ENCODE data around the gene RELB.
A peak's percentile ranks its signal among the peaks of the same experiment; 100 is the strongest.
"Not testable (repeated sequence)": the region's sequence is repeated elsewhere in the genome, so short reads cannot be mapped to it uniquely, and the experiment has no call there.

The RELB gene

GRCh38 chr19:44999131-44999925 is 1.9 kb upstream of the RELB start:
- not testable (repeated sequence) for DNase-seq, H3K27me3 Mint-ChIP-seq, H3K27ac Mint-ChIP-seq, ATAC-seq, H3K4me3 Mint-ChIP-seq, H3K9me3 Mint-ChIP-seq
- H3K4me1 Mint-ChIP-seq = peaks cover 27% of the 10 kb centered on the region

DNA sequence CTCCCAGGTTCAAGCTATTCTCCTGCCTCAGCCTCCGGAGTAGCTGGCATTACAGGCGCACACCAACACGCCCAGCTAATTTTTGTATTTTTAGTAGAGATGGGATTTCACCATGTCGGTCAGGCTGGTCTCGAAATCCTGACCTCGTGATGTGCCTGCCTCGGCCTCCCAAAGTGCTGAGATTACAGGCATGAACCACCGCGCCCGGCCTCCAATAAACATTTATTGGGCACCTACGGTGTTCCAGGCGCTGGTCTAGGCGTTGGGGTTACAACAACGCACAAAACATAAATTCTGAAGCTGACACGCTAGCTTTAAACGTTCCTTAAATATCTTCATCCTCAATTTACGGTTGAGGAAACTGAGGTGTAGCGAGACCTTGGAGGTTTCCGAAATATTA is 599 bp upstream of the RELB start:
- Mint-ChIP-seq H3K4me3 (peak overlapping the region; percentile 65 to 72), H3K4me1 (peaks cover 27% of the 10 kb centered on the region), H3K27ac (peak overlapping the region in 1 of 2 donors; percentile 92)
- not testable (repeated sequence) for H3K9me3 Mint-ChIP-seq, ATAC-seq, DNase-seq, H3K27me3 Mint-ChIP-seq

DNA sequence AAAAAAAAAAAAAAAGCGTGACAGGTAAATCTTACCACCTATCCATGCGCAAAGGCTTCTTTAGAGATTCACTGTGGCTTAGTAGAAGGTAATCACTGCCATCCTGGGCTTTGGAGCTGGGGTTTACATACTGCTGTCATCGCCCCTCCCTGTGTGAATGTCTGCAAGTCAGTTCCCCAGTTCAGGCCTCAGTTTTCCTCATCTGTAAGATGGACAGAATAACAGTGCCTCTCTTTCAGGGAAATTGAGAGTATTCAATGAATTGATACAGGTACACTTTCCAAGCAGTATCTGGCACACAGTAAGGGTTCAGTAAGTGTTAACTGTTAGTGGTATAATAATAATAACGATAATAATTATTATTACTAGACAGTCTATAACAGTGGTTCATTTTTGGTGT is 2.2 kb downstream of the RELB start:
- H3K4me3 Mint-ChIP-seq = peak overlapping the region in 1 of 2 donors; percentile 26
- H3K9me3 Mint-ChIP-seq = no peaks in the 10 kb centered on the region
- H3K4me1 Mint-ChIP-seq = peaks cover 32% of the 10 kb centered on the region
- H3K27ac Mint-ChIP-seq = no peak overlapping the region
- ATAC-seq (no peak), DNase-seq (no peak)
- H3K27me3 Mint-ChIP-seq = no peaks in the 10 kb centered on the region

DNA sequence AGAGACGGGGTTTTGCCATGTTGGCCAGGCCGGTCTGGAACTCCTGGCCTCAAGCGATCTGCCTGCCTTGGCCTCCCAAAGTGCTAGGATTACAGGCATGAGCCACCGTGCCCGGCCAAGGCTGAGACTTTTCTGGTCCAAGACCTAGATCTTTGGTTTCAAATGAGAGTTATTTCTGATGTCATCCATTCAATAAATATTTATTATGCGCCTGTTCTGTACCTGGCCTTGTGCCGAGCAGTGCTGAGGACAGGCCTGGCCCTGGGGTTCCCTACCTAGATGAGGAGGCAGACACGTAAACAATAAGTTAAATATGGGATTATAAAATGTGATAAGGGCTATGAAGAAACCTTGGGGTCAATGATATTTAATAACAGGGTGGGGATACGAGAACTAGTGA is 4.5 kb downstream of the RELB start:
- no peak overlapping the region for H3K27ac Mint-ChIP-seq

DNA sequence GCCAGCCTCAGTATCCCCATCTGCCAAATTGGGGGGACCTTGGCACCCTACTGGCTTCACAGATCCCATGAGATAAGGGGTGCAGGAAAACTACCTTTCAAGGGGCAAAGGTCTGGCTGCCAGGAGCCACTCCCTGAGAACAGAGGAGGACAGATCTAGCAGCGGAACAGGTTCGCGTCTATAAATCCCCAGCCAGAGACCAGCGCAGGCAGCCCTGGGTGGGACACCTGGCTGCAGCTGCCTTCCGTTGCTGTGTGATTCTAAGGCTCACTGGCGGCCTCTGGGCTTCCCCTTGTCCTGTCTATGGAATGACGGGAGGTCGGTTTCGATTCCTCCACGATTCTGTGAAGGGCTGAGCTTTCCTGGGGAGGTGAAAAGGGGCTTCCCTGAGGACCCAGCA is 7.3 kb downstream of the RELB start:
- H3K9me3 Mint-ChIP-seq = no peaks in the 10 kb centered on the region
- ATAC-seq = no peak
- no peak for DNase-seq
- no peaks in the 10 kb centered on the region for H3K27me3 Mint-ChIP-seq
- H3K27ac Mint-ChIP-seq = no peak overlapping the region
- peaks cover 5% of the 10 kb centered on the region for H3K4me1 Mint-ChIP-seq
- H3K4me3 Mint-ChIP-seq = no peak overlapping the region

More for the DNA sequence above, 4.5 kb downstream of the RELB start:
- H3K4me3 Mint-ChIP-seq = no peak overlapping the region
- H3K9me3 Mint-ChIP-seq = no peaks in the 10 kb centered on the region
- peaks cover 24% of the 10 kb centered on the region for H3K4me1 Mint-ChIP-seq
- DNase-seq = no peak
- no peak for ATAC-seq
- H3K27me3 Mint-ChIP-seq = no peaks in the 10 kb centered on the region

- no peak overlapping the region for H3K4me3 Mint-ChIP-seq
- H3K27ac Mint-ChIP-seq = peak overlapping the region in 1 of 2 donors; percentile 88
- ATAC-seq (no peak), DNase-seq (no peak)
- no peaks in the 10 kb centered on the region for H3K9me3 Mint-ChIP-seq
- H3K27me3 Mint-ChIP-seq = no peaks in the 10 kb centered on the region
- peaks cover 5% of the 10 kb centered on the region for H3K4me1 Mint-ChIP-seq
These were observed 8.5 kb downstream of the RELB start for GRCh38 chr19:45009625-45010255.

- ATAC-seq (no peak), DNase-seq (no peak)
- H3K27ac Mint-ChIP-seq = no peak overlapping the region
- no peak overlapping the region for H3K4me3 Mint-ChIP-seq
- H3K4me1 Mint-ChIP-seq = peaks cover 5% of the 10 kb centered on the region
- no peaks in the 10 kb centered on the region for H3K9me3 Mint-ChIP-seq
- no peaks in the 10 kb centered on the region for H3K27me3 Mint-ChIP-seq
These were observed 9.0 kb downstream of the RELB start for GRCh38 chr19:45010306-45010705.

DNA sequence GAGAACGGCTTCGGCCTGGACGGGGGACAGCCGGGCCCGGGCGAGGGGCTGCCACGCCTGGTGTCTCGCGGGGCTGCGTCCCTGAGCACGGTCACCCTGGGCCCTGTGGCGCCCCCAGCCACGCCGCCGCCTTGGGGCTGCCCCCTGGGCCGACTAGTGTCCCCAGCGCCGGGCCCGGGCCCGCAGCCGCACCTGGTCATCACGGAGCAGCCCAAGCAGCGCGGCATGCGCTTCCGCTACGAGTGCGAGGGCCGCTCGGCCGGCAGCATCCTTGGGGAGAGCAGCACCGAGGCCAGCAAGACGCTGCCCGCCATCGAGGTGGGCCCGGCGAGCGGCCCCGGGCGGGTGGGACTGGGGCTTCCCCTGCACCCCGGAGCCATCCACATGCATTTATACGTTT is 10.7 kb downstream of the RELB start:
- Mint-ChIP-seq H3K4me1 (peaks cover 13% of the 10 kb centered on the region), H3K27me3 (no peaks in the 10 kb centered on the region), H3K4me3 (no peak overlapping the region), H3K9me3 (no peaks in the 10 kb centered on the region), H3K27ac (no peak overlapping the region)
- DNase-seq = no peak
- no peak for ATAC-seq

DNA sequence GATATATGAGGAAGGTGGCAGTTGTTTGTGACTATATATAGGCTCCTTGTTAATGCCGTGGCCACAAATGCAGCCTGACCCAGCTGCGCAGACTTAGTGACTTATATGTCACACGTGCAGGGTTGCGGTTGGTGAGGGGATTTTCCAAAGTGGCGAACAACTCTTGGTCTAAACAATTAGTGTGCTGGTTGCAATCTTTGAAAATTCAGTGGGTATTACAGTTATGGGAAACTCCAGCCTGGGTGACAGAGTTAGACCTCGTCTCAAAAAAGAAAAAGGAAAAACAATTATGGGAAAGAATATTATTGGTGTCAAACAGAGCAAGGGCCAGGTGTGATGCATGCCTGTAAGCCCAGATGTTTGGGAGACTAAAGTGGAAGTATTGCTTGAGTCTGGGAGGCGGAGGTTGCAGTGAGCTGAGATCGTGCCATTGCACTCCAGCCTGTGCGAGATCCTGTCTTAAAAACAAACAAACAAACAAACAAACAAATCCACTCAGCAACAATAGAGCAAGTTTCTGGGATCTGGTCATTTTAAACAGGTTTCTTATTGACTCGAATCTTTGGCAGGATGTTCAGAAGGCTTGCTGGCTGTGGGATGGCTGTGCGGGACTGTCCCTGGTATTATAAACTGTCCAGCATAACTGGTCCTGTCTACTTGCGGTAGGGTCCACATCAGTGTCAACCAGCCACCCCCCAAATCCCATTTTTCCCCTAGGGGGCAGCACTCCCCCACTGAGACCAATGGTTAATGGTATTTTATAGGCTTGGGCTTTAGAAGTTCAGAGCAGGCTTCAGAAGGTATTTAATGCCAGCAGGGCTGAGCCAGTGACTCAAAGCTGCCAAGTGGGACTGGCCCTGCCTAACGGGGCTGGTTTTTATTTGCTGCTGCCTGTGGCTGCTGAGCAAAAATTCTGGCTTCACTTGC is 15.4 kb downstream of the RELB start:
- no peaks in the 10 kb centered on the region for H3K9me3 Mint-ChIP-seq
- peak overlapping the region in 1 of 2 donors; percentile 49 for H3K27ac Mint-ChIP-seq
- H3K4me1 Mint-ChIP-seq = peaks cover 14% of the 10 kb centered on the region
- ATAC-seq (peak; percentile 87), DNase-seq (peak; percentile 69 to 71)
- no peaks in the 10 kb centered on the region for H3K27me3 Mint-ChIP-seq
- H3K4me3 Mint-ChIP-seq = peak overlapping the region in 1 of 2 donors; percentile 29

GRCh38 chr19:45019187-45019586 is 17.9 kb downstream of the RELB start:
- H3K4me1 Mint-ChIP-seq = peaks cover 14% of the 10 kb centered on the region
- H3K9me3 Mint-ChIP-seq = no peaks in the 10 kb centered on the region
- H3K27ac Mint-ChIP-seq = no peak overlapping the region
- no peak overlapping the region for H3K4me3 Mint-ChIP-seq
- ATAC-seq = no peak
- H3K27me3 Mint-ChIP-seq = no peaks in the 10 kb centered on the region
- no peak for DNase-seq

DNA sequence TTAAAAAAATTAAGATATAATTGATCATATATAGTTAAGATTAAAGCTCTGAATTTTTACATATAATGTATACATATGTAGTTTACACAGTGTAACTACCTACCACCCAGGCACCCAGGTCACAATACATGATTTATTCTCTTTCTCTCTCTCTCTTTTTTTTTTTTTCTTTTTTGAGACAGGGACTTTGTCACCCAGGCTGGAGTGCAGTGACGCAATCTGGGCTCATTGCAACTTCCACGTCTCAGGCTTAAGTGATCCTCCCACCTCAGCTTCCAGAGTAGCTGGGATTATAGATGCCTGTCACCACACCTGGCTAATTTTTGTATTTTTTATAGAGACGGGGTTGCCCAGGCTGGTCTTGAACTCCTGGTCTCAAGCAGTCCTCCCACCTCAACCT is 18.8 kb downstream of the RELB start:
- H3K9me3 Mint-ChIP-seq = no peaks in the 10 kb centered on the region
- H3K4me3 Mint-ChIP-seq = no peak overlapping the region
- ATAC-seq (no peak), DNase-seq (no peak)
- H3K27ac Mint-ChIP-seq = no peak overlapping the region
- peaks cover 14% of the 10 kb centered on the region for H3K4me1 Mint-ChIP-seq
- no peaks in the 10 kb centered on the region for H3K27me3 Mint-ChIP-seq

GRCh38 chr19:45021971-45022370 is 20.7 kb downstream of the RELB start:
- ATAC-seq = no peak
- Mint-ChIP-seq H3K4me1 (peaks cover 2% of the 10 kb centered on the region), H3K4me3 (no peak overlapping the region), H3K27ac (peak overlapping the region in 1 of 2 donors; percentile 12), H3K9me3 (no peaks in the 10 kb centered on the region), H3K27me3 (no peaks in the 10 kb centered on the region)
- DNase-seq = no peak

DNA sequence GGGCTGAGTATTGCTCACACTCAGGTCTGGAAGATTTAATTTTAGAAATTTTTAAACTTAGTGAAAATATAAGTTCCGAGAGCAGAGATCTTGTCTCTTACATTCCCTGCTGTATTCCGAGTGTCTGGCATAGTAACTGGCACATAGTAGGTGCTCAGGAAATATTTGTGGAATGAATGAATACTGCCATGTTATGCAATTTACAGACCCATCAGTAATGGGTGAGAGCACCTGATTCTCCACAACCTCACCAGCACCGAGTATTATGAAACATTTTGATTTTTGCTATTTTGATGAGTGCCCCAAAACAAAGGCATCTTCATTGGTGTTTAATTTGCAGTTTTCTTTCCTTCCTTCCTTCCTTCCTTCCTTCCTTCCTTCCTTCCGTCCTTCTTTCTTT is 21.8 kb downstream of the RELB start:
- Mint-ChIP-seq H3K9me3 (no peaks in the 10 kb centered on the region), H3K27me3 (no peaks in the 10 kb centered on the region), H3K27ac (no peak overlapping the region), H3K4me1 (no peaks in the 10 kb centered on the region), H3K4me3 (no peak overlapping the region)
- ATAC-seq (no peak), DNase-seq (no peak)

GRCh38 chr19:45025264-45025663 is 24.0 kb downstream of the RELB start:
- no peak for ATAC-seq
- H3K4me1 Mint-ChIP-seq = no peaks in the 10 kb centered on the region
- no peak overlapping the region for H3K27ac Mint-ChIP-seq
- no peak for DNase-seq
- no peaks in the 10 kb centered on the region for H3K9me3 Mint-ChIP-seq
- no peaks in the 10 kb centered on the region for H3K27me3 Mint-ChIP-seq
- no peak overlapping the region for H3K4me3 Mint-ChIP-seq

- Mint-ChIP-seq H3K27me3 (no peaks in the 10 kb centered on the region), H3K4me3 (no peak overlapping the region)
- DNase-seq = no peak
These were observed 26.1 kb downstream of the RELB start for GRCh38 chr19:45027371-45027770.

DNA sequence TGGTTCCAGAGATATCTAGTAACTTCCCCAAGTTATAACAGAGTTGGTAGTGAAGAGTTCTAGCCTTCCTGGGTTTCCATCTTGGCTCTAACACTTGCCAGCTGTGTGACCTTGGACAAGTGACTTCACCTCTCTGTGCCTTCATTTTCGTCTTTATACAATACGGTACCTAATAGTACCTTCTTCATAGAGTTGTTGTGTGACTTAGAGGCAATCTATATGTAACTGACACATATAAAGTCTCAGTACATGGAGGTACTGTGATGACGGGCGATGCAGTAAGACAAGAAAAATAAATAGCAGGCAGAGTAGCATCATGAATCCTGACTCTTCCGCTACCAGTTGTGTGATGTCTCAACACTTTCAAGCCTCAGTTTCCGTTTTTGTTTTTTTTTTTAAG is 29.6 kb downstream of the RELB start:
- no peaks in the 10 kb centered on the region for H3K9me3 Mint-ChIP-seq
- no peaks in the 10 kb centered on the region for H3K27me3 Mint-ChIP-seq
- DNase-seq (no peak), ATAC-seq (no peak)
- no peaks in the 10 kb centered on the region for H3K4me1 Mint-ChIP-seq
- peak overlapping the region in 1 of 2 donors; percentile 63 for H3K27ac Mint-ChIP-seq
- H3K4me3 Mint-ChIP-seq = no peak overlapping the region

More at GRCh38 chr19:45027371-45027770, 26.1 kb downstream of the RELB start:
- H3K27ac Mint-ChIP-seq = no peak overlapping the region
- no peak for ATAC-seq
- H3K4me1 Mint-ChIP-seq = no peaks in the 10 kb centered on the region
- H3K9me3 Mint-ChIP-seq = no peaks in the 10 kb centered on the region
